GM23248 (cell line): ENCODE results near the gene ST3GAL6.

Source experiments
- EZH2 ChIP-seq: fragments of 200-600 bp; sonication (generic); IDR thresholded peaks from 2 replicates; pipeline ENCODE4 v1.6.1; 2018; ENCODE audit warnings: antibody characterized with exemption, mild to moderate bottlenecking; ENCODE audit not compliant: insufficient read depth, poor library complexity, severe bottlenecking
- EZH2phosphoT487 ChIP-seq: fragments of 200-600 bp; sonication (generic); IDR thresholded peaks from 2 replicates; pipeline ENCODE4 v1.6.1; 2018; ENCODE audit warnings: antibody characterized with exemption, moderate library complexity, mild to moderate bottlenecking, low read depth; ENCODE audit not compliant: insufficient read depth

DNA sequence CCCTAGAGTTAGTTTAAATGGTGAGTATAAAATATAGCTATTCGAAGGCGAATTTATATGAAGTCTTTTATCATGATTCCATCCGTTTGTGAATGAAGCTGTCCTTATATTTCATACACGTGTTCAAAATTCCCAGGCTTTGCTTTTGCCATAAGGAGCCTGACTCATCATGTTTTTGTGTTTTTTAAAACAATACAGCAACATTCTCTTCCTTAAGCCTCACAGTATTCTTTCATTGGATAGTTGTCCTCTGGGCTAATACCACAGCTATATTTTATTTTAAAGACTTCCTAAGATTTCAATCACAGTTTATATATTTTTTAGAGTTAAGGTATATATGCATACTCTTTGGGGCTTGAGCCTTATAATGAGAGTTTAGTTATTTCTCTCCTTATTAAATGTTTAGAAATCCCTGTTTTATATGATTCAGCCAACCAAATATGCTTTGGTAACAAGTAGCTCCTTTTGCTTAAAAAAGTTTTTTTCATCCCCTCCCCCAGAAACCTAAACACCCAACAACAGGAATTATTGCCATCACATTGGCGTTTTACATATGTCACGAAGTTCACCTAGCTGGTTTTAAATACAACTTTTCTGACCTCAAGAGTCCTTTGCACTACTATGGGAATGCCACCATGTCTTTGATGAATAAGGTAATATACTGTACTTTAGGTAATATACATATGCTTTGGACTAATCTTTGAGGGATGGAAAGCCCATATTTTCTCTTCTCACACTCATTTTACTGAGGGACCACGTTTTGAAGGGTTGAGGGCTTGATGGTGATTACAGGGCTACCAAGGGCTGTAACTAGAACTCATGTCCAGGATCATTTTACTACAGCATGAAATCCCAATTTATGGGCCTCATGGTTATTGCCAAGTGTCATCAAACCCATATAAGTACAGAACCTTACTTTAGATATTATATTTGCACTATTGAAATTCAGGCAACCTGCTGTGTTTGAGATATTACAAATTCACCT is 28.5 kb downstream of the ST3GAL6 start:
- TF ChIP-seq EZH2 (no peak), EZH2phosphoT487 (no peak)
